ENCODE results near the gene MYO3B.

GRCh38 chr2:170181602-170182001 lies 3.7 kb downstream of the MYO3B start:
- TF ChIP-seq POLR2A (IDR thresholded peaks at IDR 0.05; ENCODE audit: low read depth, low read length) (no peak), POLR2AphosphoS5 (IDR thresholded peaks at IDR 0.05; ENCODE audit: low read depth, low read length) (no peak)

Measured in GM12891 (cell line).